Loucy (cell line): ENCODE data around the gene ATP8A2.

ENCODE experiments used
- EZH2phosphoT487 ChIP-seq: fragments of 200-600 bp; IDR thresholded peaks from 2 replicates; pipeline ENCODE4 v1.6.1; 2018; ENCODE audit warnings: antibody characterized with exemption, mild to moderate bottlenecking, moderate library complexity, borderline replicate concordance
- TF ChIP-seq, protein P1 (sequence below): fragments of 200-600 bp; sonication (generic); conservative IDR thresholded peaks from 2 replicates; pipeline ENCODE4 v1.5.1; 2014; ENCODE audit warnings: mild to moderate bottlenecking, antibody characterized with exemption, low read length

DNA sequence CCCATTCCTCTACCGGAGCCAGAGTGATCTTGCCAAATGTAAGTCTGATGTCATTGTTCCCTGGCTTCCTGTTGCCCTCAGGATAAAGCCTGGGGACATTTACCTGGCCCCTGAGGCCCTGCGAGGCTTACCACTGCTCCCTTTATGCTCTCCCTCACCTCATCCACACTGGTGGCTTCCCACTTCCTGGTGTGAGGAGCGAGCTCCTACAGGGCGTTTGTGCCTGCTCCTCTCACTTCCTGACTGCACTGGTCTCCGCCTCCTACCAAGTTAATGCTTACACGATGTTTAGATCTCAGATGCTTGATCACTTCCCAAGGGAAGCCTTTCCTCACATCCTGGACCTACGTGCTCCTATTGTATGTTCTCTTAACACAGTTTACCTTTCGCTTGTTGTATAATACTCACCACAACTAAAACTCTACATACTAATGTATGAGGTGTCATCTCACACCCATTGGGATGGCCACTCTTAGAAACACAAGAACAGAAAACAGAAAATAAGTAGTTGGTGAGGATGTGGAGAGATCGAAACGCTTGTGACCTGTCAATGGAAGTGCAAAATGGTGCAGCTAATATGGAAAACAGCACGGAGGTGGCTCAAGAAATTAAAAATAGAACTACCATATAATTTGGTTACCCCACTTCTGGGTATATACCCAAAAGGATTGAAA, 502.4 kb downstream of the ATP8A2 start:
- TF ChIP-seq, protein P1, sequence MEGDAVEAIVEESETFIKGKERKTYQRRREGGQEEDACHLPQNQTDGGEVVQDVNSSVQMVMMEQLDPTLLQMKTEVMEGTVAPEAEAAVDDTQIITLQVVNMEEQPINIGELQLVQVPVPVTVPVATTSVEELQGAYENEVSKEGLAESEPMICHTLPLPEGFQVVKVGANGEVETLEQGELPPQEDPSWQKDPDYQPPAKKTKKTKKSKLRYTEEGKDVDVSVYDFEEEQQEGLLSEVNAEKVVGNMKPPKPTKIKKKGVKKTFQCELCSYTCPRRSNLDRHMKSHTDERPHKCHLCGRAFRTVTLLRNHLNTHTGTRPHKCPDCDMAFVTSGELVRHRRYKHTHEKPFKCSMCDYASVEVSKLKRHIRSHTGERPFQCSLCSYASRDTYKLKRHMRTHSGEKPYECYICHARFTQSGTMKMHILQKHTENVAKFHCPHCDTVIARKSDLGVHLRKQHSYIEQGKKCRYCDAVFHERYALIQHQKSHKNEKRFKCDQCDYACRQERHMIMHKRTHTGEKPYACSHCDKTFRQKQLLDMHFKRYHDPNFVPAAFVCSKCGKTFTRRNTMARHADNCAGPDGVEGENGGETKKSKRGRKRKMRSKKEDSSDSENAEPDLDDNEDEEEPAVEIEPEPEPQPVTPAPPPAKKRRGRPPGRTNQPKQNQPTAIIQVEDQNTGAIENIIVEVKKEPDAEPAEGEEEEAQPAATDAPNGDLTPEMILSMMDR: no peak
- no peak for TF ChIP-seq EZH2phosphoT487
